Fibroblast of lung (primary cell): ENCODE data around the gene METTL8. TPM values are rescaled to one million over a fixed set of nuclear protein-coding genes. Genes with fewer than 3 reads are reported as not detected.
A peak's percentile ranks its signal among the peaks of the same experiment; 100 is the strongest.

ENCODE experiments used
- DNase-seq, 2 donors: peaks; one replicate each; pipeline versions ENCODE4 v3.0.0 to v3.0.0-alpha.2; 2010; ENCODE audit warnings: low read depth in 2 of 2
- H2AFZ ChIP-seq: 2 replicates; pipeline ENCODE4 v1.5.1; 2012; ENCODE audit warnings: low read length, control low read depth, inconsistent platforms
- H3K27ac ChIP-seq: 2 replicates; pipeline ENCODE4 v1.5.1; 2011; ENCODE audit warnings: low read length, control low read depth; ENCODE audit not compliant: insufficient read depth
- H3K27me3 ChIP-seq: 2 replicates; pipeline ENCODE4 v1.5.1; 2011; ENCODE audit warnings: mild to moderate bottlenecking, low read length; ENCODE audit not compliant: control insufficient read depth, insufficient read depth
- H3K36me3 ChIP-seq: 2 replicates; pipeline ENCODE4 v1.5.1; 2011; ENCODE audit warnings: low read length; ENCODE audit not compliant: control insufficient read depth, insufficient read depth
- H3K4me1 ChIP-seq: 2 replicates; pipeline ENCODE4 v1.5.1; 2011; ENCODE audit warnings: low read length; ENCODE audit not compliant: control insufficient read depth, insufficient read depth; ENCODE audit errors: extremely low read depth
- H3K4me2 ChIP-seq: 2 replicates; pipeline ENCODE4 v1.5.1; 2011; ENCODE audit warnings: low read length, control low read depth; ENCODE audit not compliant: insufficient read depth; ENCODE audit errors: extremely low read depth
- H3K4me3 ChIP-seq, 4 experiments: fragments of 200-600 bp in 1 of 4; sonication (generic) in 1 of 4; replicated peaks in 1 of 4; 2 replicates each; pipeline ENCODE4 v1.5.1; 2011 to 2016; ENCODE audit warnings: low read length in 4 of 4, low read depth in 3 of 4, mild to moderate bottlenecking in 3 of 4, control low read depth in 2 of 4, inconsistent platforms in 1 of 4, mixed read lengths in 1 of 4; ENCODE audit not compliant: insufficient read depth in 1 of 4; ENCODE audit errors: control extremely low read depth in 1 of 4
- H3K79me2 ChIP-seq: 2 replicates; pipeline ENCODE4 v1.5.1; 2012; ENCODE audit warnings: mild to moderate bottlenecking, low read length, inconsistent platforms; ENCODE audit not compliant: control insufficient read depth, insufficient read depth
- H3K9ac ChIP-seq: 2 replicates; pipeline ENCODE4 v1.5.1; 2011; ENCODE audit warnings: mild to moderate bottlenecking, low read length, control low read depth; ENCODE audit not compliant: insufficient read depth
- H3K9me3 ChIP-seq: 2 replicates; pipeline ENCODE4 v1.5.1; 2012; ENCODE audit warnings: low read depth, low read length; ENCODE audit not compliant: control insufficient read depth, insufficient read depth
- H4K20me1 ChIP-seq: 2 replicates; pipeline ENCODE4 v1.5.1; 2011; ENCODE audit warnings: low read length; ENCODE audit not compliant: control insufficient read depth, insufficient read depth; ENCODE audit errors: extremely low read depth
- EZH2 ChIP-seq: IDR thresholded peaks from 2 replicates; pipeline ENCODE4 v1.5.1; 2012; ENCODE audit warnings: low read length, control low read depth, mild to moderate bottlenecking; ENCODE audit errors: missing control alignments
- polyA plus RNA-seq, 2 donors: library from polyadenylated mRNA; depleted of rRNA in 1 of 2; stranded (reverse) in 1 of 2; unstranded in 1 of 2; fragments of >200 nt; gene quantifications; 2 replicates each; pipeline ENCODE4 v1.2.1, GENCODE V29; 2011 to 2012; ENCODE audit warnings: missing spikeins in 1 of 2
- total RNA-seq: library from RNA; depleted of rRNA; stranded (reverse); fragments of >200 nt; gene quantifications from 2 replicates; pipeline ENCODE4 v1.2.1, GENCODE V29; 2014
- TF ChIP-seq, protein P1 (sequence below), 2 donors: IDR thresholded peaks in 1 of 2; conservative IDR thresholded peaks in 1 of 2; 1 replicate in 1 of 2; 2 replicates in 1 of 2; pipeline ENCODE4 v1.5.1; 2011 to 2012; ENCODE audit warnings: low read length in 2 of 2, control low read depth in 1 of 2, inconsistent platforms in 1 of 2, low read depth in 1 of 2, mild to moderate bottlenecking in 1 of 2

METTL8 gene
- total and polyA plus RNA-seq, 2 donors (not counting 1 experiment from before 2014, with no cell fraction given), result 16.7 to 22.4 TPM

DNA sequence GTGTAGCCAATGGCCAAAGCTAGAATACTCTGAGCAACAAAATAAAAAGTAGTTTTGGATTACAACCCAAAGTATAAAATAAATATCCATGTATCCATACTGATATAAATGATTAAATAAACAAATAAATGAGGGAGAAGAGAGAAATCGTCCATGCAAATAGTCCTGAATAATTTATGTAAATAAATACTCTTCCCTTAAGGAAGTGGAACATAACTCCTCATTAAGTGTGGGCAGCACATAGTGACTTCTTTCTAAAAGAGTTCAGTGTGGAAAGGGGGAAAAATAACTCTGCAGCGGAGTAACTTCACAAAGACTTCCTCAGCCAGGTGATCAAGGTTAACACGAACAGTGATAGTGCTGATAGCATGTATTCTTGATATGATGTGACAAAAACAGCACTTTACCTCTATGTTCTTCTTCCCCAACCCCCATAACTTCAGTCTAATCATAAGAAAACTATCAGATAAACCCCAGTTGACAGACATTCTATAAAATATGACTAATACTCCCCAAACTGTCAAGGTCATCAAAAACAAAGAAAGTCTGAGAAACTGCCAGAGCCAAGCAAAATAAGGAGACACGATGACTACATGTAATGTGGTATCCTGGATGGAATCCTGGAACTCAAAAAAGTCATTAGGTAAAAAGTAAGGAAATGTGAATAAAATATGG is 30.7 kb downstream of the METTL8 start:
- Histone ChIP-seq H2AFZ (no peak overlapping the region), H3K36me3 (no peaks in the 10 kb centered on the region), H3K9ac (no peak overlapping the region), H3K27me3 (no peaks in the 10 kb centered on the region), H3K79me2 (no peaks in the 10 kb centered on the region), H3K4me1 (peaks cover 2% of the 10 kb centered on the region), H3K27ac (no peak overlapping the region), H3K4me3 (no peak overlapping the region), H4K20me1 (no peaks in the 10 kb centered on the region), H3K4me2 (no peak overlapping the region), H3K9me3 (no peaks in the 10 kb centered on the region)
- peak in 1 of 2 donors; percentile 71 for DNase-seq
- TF ChIP-seq, protein P1, sequence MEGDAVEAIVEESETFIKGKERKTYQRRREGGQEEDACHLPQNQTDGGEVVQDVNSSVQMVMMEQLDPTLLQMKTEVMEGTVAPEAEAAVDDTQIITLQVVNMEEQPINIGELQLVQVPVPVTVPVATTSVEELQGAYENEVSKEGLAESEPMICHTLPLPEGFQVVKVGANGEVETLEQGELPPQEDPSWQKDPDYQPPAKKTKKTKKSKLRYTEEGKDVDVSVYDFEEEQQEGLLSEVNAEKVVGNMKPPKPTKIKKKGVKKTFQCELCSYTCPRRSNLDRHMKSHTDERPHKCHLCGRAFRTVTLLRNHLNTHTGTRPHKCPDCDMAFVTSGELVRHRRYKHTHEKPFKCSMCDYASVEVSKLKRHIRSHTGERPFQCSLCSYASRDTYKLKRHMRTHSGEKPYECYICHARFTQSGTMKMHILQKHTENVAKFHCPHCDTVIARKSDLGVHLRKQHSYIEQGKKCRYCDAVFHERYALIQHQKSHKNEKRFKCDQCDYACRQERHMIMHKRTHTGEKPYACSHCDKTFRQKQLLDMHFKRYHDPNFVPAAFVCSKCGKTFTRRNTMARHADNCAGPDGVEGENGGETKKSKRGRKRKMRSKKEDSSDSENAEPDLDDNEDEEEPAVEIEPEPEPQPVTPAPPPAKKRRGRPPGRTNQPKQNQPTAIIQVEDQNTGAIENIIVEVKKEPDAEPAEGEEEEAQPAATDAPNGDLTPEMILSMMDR (conservative IDR thresholded peaks at IDR 0.05 in 1 of 2, IDR thresholded peaks at IDR 0.05 in 1 of 2; ENCODE audit: low read depth in 1 of 2, low read length in 2 of 2), result no peak
- TF ChIP-seq EZH2, result no peak

GRCh38 chr2:171401947-171402346 is 31.8 kb downstream of the METTL8 start:
- H3K27me3 ChIP-seq, result no peaks in the 10 kb centered on the region
- no peaks in the 10 kb centered on the region for H4K20me1 ChIP-seq
- no peak overlapping the region for H3K4me3 ChIP-seq
- TF ChIP-seq, protein P1 (conservative IDR thresholded peaks at IDR 0.05 in 1 of 2, IDR thresholded peaks at IDR 0.05 in 1 of 2; ENCODE audit: low read depth in 1 of 2, low read length in 2 of 2), result no peak
- TF ChIP-seq EZH2, result no peak
- H3K27ac ChIP-seq, result no peak overlapping the region
- no peaks in the 10 kb centered on the region for H3K79me2 ChIP-seq
- H2AFZ ChIP-seq, result no peak overlapping the region
- DNase-seq, result no peak
- peaks cover 2% of the 10 kb centered on the region for H3K4me1 ChIP-seq
- no peaks in the 10 kb centered on the region for H3K9me3 ChIP-seq
- H3K9ac ChIP-seq, result no peak overlapping the region
- no peaks in the 10 kb centered on the region for H3K36me3 ChIP-seq
- H3K4me2 ChIP-seq, result no peak overlapping the region

GRCh38 chr2:171400395-171400794 is 33.4 kb downstream of the METTL8 start:
- no peaks in the 10 kb centered on the region for H3K36me3 ChIP-seq
- no peak overlapping the region for H3K4me3 ChIP-seq
- H3K79me2 ChIP-seq, result no peaks in the 10 kb centered on the region
- no peaks in the 10 kb centered on the region for H3K27me3 ChIP-seq
- no peak for DNase-seq
- no peaks in the 10 kb centered on the region for H4K20me1 ChIP-seq
- H2AFZ ChIP-seq, result no peak overlapping the region
- no peak overlapping the region for H3K27ac ChIP-seq
- no peak overlapping the region for H3K4me2 ChIP-seq
- no peak overlapping the region for H3K9ac ChIP-seq
- no peak for TF ChIP-seq EZH2
- TF ChIP-seq, protein P1 (conservative IDR thresholded peaks at IDR 0.05 in 1 of 2, IDR thresholded peaks at IDR 0.05 in 1 of 2; ENCODE audit: low read depth in 1 of 2, low read length in 2 of 2), result no peak
- peaks cover 2% of the 10 kb centered on the region for H3K4me1 ChIP-seq
- H3K9me3 ChIP-seq, result no peaks in the 10 kb centered on the region
